Progenitor cell of endocrine pancreas (in vitro differentiated cells): ENCODE results near the gene OSBPL10. TPM values are rescaled to one million over a fixed set of nuclear protein-coding genes. Genes with fewer than 3 reads are reported as not detected.
A peak's percentile ranks its signal among the peaks of the same experiment; 100 is the strongest.

Experiments used
- DNase-seq: peaks from one replicate; pipeline ENCODE4 v3.0.0; 2021; ENCODE audit warnings: low spot score; ENCODE audit not compliant: unreplicated experiment
- H3K27ac Mint-ChIP-seq: 2 replicates; pipeline ENCODE4 v1.8.0; 2021; ENCODE audit warnings: mild to moderate bottlenecking, moderate library complexity, mixed read lengths
- H3K27me3 Mint-ChIP-seq: 2 replicates; pipeline ENCODE4 v1.8.0; 2021; ENCODE audit warnings: mixed read lengths
- H3K36me3 Mint-ChIP-seq: 2 replicates; pipeline ENCODE4 v1.8.0; 2022; ENCODE audit warnings: mixed read lengths; ENCODE audit not compliant: insufficient read depth
- H3K4me1 Mint-ChIP-seq: 2 replicates; pipeline ENCODE4 v1.8.0; 2021; ENCODE audit warnings: low read depth, mixed read lengths
- H3K4me3 Mint-ChIP-seq: 2 replicates; pipeline ENCODE4 v1.8.0; 2021; ENCODE audit warnings: low read depth, mild to moderate bottlenecking, moderate library complexity, mixed read lengths
- H3K9me3 Mint-ChIP-seq: 2 replicates; pipeline ENCODE4 v1.8.0; 2021; ENCODE audit warnings: low read depth, mixed read lengths
- total RNA-seq: library from RNA; stranded (reverse); gene quantifications from 2 replicates; pipeline ENCODE4 v1.2.1, GENCODE V29; 2021
- TF ChIP-seq, protein P1 (sequence below): fragments of 200-600 bp; sonication (generic); IDR thresholded peaks from one replicate; pipeline ENCODE4 v1.5.0; 2021; ENCODE audit warnings: antibody characterized with exemption, mild to moderate bottlenecking; ENCODE audit not compliant: unreplicated experiment

OSBPL10 gene
- total RNA-seq, 1 donor from 2014 or later: 25.2 TPM

DNA sequence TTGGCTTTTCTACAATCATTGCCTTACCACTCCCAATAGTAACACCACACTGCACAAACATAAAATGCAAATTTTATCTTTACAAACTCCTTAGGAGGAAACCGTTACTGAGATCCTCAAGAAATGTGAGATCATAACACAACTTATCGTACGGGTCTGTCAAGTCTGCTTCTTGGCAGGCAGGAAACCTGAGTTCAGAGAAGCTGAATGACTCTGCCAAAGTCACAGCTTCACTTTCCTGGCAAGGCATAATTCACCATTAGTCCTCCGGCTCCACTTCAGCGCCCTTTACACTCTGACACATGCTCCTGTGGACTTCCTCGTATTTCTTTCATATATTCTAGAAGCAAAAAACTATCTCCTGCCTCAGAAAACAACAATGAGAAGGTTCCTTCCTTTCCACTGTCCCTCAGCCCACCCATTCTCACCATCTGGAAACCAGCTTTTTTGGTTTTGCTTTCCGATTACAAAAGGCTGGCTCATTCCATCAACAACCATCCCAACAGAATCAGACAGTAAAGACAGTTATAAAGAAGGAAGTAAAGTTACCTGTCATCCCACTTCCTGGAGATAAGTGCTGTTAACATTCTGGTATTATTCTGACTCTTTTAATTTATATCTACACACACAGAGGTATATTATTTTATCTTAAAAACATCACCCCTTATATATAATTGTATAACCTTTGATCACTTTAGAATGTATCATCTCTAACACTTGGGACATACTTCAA lies 225.0 kb downstream of the OSBPL10 start:
- peaks cover 5% of the 10 kb centered on the region for H3K4me1 Mint-ChIP-seq
- H3K9me3 Mint-ChIP-seq: no peaks in the 10 kb centered on the region
- TF ChIP-seq, protein P1, sequence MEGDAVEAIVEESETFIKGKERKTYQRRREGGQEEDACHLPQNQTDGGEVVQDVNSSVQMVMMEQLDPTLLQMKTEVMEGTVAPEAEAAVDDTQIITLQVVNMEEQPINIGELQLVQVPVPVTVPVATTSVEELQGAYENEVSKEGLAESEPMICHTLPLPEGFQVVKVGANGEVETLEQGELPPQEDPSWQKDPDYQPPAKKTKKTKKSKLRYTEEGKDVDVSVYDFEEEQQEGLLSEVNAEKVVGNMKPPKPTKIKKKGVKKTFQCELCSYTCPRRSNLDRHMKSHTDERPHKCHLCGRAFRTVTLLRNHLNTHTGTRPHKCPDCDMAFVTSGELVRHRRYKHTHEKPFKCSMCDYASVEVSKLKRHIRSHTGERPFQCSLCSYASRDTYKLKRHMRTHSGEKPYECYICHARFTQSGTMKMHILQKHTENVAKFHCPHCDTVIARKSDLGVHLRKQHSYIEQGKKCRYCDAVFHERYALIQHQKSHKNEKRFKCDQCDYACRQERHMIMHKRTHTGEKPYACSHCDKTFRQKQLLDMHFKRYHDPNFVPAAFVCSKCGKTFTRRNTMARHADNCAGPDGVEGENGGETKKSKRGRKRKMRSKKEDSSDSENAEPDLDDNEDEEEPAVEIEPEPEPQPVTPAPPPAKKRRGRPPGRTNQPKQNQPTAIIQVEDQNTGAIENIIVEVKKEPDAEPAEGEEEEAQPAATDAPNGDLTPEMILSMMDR: no peak
- DNase-seq: no peak
- no peaks in the 10 kb centered on the region for H3K36me3 Mint-ChIP-seq
- H3K27me3 Mint-ChIP-seq: no peaks in the 10 kb centered on the region
- no peak overlapping the region for H3K4me3 Mint-ChIP-seq
- H3K27ac Mint-ChIP-seq: no peak overlapping the region

DNA sequence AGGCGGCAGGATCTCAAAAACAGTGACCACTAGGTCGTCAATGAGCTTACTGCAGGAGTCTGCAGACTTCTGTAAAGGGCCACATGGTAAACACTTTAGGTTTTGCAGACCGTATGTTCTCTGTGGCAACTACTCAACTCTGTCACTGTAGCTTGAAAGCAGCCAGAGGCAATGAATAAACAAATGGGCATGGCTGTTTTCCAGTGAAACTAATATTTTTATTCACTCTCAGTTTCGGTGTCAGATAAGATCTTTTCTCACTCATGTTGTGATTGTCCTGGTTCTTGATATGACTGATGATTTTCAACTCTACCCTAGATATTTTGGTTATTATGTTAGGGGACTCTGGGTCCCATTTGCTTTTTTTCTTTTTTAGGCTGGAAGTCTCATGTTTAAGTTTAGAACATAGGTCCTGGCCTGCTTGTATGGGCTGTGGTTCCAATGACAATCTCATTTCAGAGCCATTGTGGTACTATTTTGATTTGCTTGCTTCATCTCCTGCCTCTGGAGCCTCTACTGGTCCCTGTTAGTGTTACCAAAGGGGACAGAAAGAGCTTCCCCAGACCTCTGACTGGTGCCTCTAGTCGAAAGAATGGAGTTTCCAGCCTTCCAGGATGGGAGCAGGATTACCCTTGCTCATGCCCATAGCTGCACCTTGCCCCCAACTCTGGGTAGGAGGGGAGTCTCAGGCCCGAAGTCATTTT lies 226.3 kb downstream of the OSBPL10 start:
- no peak overlapping the region for H3K4me3 Mint-ChIP-seq
- TF ChIP-seq, protein P1: no peak
- DNase-seq: no peak
- H3K27ac Mint-ChIP-seq: peak overlapping the region; percentile 10
- H3K27me3 Mint-ChIP-seq: no peaks in the 10 kb centered on the region
- no peaks in the 10 kb centered on the region for H3K36me3 Mint-ChIP-seq
- peaks cover 5% of the 10 kb centered on the region for H3K4me1 Mint-ChIP-seq
- H3K9me3 Mint-ChIP-seq: no peaks in the 10 kb centered on the region

DNA sequence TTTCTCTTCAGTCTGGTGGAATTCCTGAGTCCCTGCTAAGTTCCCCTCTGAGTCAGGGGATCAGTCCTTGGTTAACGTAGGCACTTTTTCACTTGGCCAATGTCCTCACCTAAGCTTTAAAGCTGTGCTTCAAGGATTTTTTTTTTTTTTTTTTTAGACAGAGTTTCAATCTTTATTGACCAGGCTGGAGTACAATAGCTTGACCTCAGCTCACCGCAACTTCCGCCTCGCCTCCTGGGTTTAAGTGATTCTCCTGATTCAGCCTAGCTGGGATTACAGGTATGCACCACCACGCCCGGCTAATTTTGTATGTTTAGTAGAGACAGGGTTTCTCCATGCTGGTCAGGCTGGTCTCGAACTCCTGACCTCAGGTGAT lies 228.0 kb downstream of the OSBPL10 start:
- H3K4me1 Mint-ChIP-seq: peaks cover 14% of the 10 kb centered on the region
- H3K9me3 Mint-ChIP-seq: no peaks in the 10 kb centered on the region
- TF ChIP-seq, protein P1: no peak
- no peak for DNase-seq
- H3K27ac Mint-ChIP-seq: no peak overlapping the region
- H3K4me3 Mint-ChIP-seq: no peak overlapping the region
- H3K27me3 Mint-ChIP-seq: no peaks in the 10 kb centered on the region
- H3K36me3 Mint-ChIP-seq: no peaks in the 10 kb centered on the region

DNA sequence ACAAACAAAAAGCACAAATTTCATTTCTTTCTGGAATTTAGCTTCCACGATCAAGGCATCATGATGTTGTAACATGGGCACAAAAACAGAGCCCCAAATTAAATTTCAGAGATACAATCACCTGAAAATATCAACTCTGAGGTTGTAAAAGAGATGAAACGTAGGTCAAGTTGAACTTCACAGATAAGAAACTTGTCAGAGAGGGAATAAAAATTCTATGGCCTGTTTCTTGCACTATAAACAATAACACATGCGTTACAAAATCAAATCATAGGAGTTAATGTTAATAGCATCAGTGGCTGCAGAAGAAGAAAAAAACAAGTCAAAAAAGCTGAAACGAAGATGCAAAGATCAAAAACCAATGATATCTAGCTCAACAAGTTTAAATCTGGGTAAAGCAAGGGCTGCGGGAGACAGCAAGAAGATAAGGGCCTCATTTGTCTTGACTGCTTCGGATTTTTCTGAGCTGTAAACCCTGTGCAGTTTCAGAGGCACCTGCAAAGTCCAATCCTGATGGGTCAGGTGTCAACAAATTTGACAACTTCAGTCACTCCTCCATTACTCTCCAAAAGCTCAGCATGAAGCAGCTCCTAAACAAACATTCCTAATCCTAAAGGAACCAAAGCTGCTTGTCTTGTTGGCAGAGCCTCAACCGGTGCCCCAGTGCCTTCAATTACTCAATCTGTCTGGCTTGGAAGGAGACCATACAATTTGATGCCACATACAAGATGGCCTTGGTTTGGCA lies 228.6 kb downstream of the OSBPL10 start:
- TF ChIP-seq, protein P1: no peak
- no peak for DNase-seq
- Mint-ChIP-seq H3K4me3 (no peak overlapping the region), H3K27ac (no peak overlapping the region), H3K9me3 (no peaks in the 10 kb centered on the region), H3K27me3 (no peaks in the 10 kb centered on the region), H3K4me1 (peaks cover 19% of the 10 kb centered on the region), H3K36me3 (no peaks in the 10 kb centered on the region)

DNA sequence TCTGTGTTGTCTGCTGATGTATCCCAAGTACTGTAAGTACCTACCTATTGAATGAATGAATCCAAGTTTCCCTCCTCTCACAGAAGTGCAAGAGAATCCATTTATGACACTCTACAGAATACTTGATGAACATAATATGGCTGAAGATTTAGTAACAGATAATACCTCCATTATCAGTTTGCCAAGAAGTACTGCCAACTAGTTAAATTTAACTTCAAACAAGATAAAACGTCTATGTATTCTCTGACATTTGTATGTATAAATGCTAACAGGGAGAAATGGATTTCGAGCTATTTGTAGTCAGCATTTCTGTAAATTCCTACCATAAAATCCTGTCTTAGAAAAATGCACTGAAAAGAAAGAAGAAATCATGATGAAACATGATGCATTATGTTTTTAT lies 230.7 kb downstream of the OSBPL10 start:
- no peaks in the 10 kb centered on the region for H3K27me3 Mint-ChIP-seq
- peaks cover 27% of the 10 kb centered on the region for H3K4me1 Mint-ChIP-seq
- H3K36me3 Mint-ChIP-seq: no peaks in the 10 kb centered on the region
- no peak overlapping the region for H3K27ac Mint-ChIP-seq
- no peaks in the 10 kb centered on the region for H3K9me3 Mint-ChIP-seq
- TF ChIP-seq, protein P1: no peak
- no peak for DNase-seq
- H3K4me3 Mint-ChIP-seq: no peak overlapping the region
